UCSD-AML1 (cell line): ENCODE results near the gene SEC14L5.

Experiments used
- DNase-seq: peaks from one replicate; lab custom pipeline; 2025; ENCODE audit not compliant: unreplicated experiment; lab: John Stamatoyannopoulos, UW

Gene SEC14L5

GRCh38 chr16:4982056-4982867 is 24.1 kb downstream of the SEC14L5 start:
- DNase-seq: no peak

- DNase-seq: no peak
Observed at GRCh38 chr16:4984174-4984990, 26.3 kb downstream of the SEC14L5 start.

DNA sequence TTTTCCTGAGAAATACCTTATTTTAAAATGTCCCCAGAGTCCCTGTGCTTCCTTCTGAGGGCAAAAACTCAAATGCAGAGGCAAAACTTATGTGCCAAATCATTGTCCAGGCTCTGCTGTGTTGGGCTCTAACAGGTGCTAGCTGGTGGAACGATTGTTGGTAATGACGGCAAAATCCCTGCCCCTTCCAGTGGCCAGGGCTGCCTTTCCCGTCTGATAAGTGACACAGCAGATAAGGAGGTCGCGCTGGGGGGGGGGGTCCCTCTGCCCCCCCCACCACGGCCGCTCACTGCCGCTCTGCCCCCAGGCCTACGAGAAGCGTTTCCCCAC is 29.1 kb downstream of the SEC14L5 start:
- no peak for DNase-seq

- DNase-seq: no peak
Observed at GRCh38 chr16:4987580-4988374, 29.6 kb downstream of the SEC14L5 start.

GRCh38 chr16:4988647-4989046 is 30.5 kb downstream of the SEC14L5 start:
- no peak for DNase-seq

GRCh38 chr16:4989391-4990006 is 31.4 kb downstream of the SEC14L5 start:
- no peak for DNase-seq

DNA sequence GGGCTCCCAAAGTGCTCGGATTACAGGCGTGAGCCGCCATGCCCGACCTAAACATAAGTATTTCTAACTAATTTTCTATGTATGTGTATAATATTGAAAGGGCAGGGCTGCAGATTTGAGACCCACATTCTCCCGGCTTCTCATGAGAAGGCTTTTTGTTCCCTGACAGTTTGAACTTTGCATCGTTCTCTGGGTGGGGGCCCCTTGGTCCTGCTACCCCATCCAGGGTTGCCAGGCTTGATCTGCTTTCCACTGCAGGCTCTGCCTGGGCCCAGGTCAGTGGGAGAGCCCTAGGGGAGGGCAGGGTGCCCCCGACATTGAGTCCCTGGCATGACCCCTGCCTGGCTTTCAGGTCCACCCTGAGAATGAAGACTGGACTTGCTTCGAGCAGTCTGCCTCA is 32.3 kb downstream of the SEC14L5 start:
- DNase-seq: no peak

GRCh38 chr16:4991754-4992153 is 33.6 kb downstream of the SEC14L5 start:
- DNase-seq: no peak

GRCh38 chr16:4994719-4995434 is 36.7 kb downstream of the SEC14L5 start:
- DNase-seq: no peak

- no peak for DNase-seq
Observed at GRCh38 chr16:5000573-5001001, 42.5 kb downstream of the SEC14L5 start.

DNA sequence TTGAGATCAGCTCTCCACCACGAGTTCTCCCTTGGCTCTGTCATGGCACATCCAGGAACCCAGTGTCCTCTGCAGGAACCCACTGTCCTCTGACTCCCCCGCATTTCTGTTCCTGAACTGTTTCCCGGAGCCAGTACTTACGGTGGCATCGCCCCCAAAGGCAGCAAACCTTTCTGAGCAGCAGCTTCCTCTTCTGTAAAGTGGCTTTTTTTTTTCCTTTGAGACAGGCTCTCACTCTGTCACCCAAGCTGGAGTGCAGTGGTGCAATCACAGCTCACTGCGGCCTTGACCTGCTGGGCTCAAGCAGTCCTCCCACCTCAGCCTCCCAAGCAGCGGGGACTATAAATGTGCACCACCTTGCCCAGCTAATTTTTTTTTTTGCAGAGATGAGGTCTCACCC is 43.4 kb downstream of the SEC14L5 start:
- DNase-seq: peak; percentile 69

DNA sequence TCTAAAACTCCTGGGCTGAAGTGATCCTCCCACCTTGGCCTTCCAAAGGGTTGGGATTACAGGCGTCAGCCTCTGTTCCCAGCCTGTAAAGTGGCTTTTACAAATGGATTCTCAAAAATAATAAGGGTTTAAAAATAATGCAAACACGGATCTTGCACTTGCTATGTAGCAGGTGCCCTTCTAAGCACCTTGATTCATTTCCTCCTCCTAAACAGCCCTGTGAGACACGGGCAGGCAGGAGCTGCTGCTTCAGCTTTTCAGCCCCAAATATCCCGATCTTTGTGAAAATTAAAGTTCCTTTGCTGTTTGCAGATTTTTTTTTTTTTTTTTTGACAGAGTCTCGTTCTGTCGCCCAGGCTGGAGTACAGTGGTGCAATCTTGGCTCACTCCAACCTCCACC is 43.9 kb downstream of the SEC14L5 start:
- no peak for DNase-seq

DNA sequence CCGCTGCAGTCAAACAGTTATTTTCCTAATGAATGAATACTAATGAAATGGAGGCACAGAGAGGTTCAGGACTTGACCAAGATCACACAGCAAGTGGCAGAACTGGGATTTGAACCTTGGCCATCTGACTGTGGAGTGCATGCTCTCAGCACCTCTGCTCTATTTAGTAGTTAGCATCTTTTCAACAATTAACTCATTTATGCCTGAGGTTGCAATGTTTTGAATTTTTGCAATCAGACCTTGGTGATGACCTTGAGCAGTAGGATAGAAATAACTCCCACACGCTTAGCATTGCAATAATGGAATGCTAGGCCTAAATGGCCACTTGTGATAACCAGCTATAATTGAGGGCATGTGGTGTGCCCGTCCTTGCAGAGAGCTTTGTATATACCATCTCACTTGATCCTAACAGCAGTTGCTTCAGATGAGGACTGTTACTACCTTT is 44.6 kb downstream of the SEC14L5 start:
- no peak for DNase-seq

DNA sequence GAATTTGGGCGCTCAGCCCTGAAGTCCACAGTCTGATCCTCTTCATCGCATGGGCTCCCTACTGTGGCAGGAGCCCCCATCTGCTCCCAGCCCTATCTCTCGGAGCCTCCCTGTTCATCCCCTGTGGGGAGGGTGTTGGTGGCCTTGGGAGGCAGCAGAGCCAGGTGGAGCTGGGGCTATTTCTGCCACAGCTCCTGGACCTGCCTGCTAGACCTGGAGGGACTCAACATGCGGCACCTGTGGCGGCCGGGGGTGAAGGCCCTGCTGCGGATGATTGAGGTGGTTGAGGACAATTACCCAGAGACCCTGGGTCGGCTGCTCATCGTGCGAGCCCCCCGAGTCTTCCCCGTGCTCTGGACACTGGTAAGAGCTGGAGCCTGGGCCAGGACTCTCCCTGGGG is 45.1 kb downstream of the SEC14L5 start:
- no peak for DNase-seq

DNA sequence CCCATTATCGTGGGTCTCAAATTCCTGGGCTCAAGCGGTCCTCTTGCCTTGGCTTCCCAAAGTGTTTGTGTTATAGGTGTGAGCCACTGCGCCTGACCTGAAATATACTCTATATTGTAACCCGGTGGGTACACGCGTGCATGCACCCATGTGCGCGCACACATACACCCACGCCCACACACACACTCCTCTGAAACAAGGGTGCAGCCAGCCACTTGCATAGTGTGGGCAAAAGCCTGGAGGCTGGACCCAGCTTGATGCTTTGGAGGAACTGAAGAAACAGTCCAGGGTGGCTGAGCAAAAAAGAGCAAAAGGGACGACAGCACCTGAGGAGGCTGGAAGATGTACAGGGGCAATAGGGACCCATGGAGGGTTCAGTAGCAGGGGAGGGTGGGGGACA is 45.7 kb downstream of the SEC14L5 start:
- no peak for DNase-seq

GRCh38 chr16:5004311-5004710 is 46.2 kb downstream of the SEC14L5 start:
- peak; percentile 29 for DNase-seq

GRCh38 chr16:5005916-5006315 is 47.8 kb downstream of the SEC14L5 start:
- peak; percentile 25 for DNase-seq

DNA sequence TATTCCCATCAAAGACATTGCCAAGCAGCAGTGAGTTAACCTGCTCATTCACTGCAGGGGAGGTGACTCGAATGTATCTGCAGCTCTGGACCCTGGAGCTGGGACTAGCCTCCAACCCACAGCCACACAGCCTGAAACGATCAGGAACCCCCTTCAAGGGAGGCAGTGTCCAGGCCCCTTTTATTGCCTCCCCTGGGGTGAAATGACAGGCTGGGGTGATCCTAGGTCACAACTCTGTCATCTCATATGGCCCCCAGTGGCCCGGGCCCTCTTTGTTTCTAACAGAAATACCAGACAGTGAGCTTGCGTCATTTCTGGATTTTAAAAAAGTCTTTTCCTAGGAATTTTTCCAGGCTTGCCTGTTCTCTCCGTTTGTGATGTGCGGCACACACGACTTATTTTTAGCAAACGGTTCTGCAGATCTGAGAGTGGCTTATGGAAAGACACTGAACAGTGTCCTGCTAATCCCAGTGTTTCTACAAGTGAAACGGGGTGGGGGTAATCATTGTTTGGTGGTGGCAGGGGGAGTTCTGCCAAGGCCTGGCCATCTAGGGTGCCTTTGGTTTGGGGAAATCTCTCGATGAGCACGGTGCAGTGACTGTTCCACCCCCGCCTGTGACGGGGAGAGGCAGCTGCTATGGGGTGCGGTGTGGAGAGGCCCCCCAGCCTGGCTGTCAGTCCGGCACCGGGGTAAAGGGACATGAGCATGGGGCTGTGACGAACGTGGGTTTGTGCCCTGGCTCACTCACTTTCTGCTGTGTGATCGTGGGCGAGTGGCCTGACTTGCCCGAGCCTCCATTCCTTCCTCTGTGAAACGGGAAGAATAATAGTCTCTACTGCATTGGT is 48.4 kb downstream of the SEC14L5 start:
- no peak for DNase-seq

- DNase-seq: no peak
Observed at GRCh38 chr16:5007256-5007655, 49.1 kb downstream of the SEC14L5 start.
